IMR-90 (cell line): ENCODE measurements around the gene LYSMD4. TPM values are rescaled to one million over a fixed set of nuclear protein-coding genes. Genes with fewer than 3 reads are reported as not detected.

Experiments used
- ATAC-seq: fragments of 200-7000 bp; cut with Tn5 transposase; 2 replicates; pipeline ENCODE4 v1.9.1; 2020; ENCODE audit warnings: low read depth, mild to moderate bottlenecking, moderate library complexity
- BruUV-seq: library from RNA; stranded (reverse); fragments of 400-500 nt; replicated peaks from 2 replicates; lab custom pipeline; 2021; lab: Mats Ljungman, UMichigan
- CTCF ChIA-PET: fragments of 300-600 bp; formaldehyde crosslinking; extraction: SDS; loops from one replicate; lab custom pipeline; 2021; ENCODE audit warnings: antibody characterized with exemption; lab: Yijun Ruan, JAX
- POLR2A ChIA-PET: fragments of 300-600 bp; sonication (Branson Sonifier 250); formaldehyde crosslinking; loops from one replicate; lab custom pipeline; 2022; ENCODE audit warnings: antibody characterized with exemption; ENCODE audit not compliant: unreplicated experiment; lab: Charles Lee
- DNase-seq: peaks from one replicate; pipeline ENCODE4 v3.0.0; 2013
- H2AFZ ChIP-seq: replicated peaks from 2 replicates; pipeline ENCODE3; 2013; ENCODE audit warnings: low read length, mild to moderate bottlenecking; ENCODE audit not compliant: poor library complexity
- H2AK5ac ChIP-seq: 2 replicates; pipeline ENCODE4 v1.6.1; 2013; ENCODE audit warnings: low read depth, low read length, inconsistent platforms
- H2AK9ac ChIP-seq: replicated peaks from 2 replicates; pipeline ENCODE3; 2013; ENCODE audit warnings: mild to moderate bottlenecking, low read depth, low read length, moderate library complexity; ENCODE audit not compliant: poor library complexity
- H2BK120ac ChIP-seq: 2 replicates; pipeline ENCODE4 v1.6.1; 2013; ENCODE audit warnings: low read depth, low read length, inconsistent platforms
- H2BK15ac ChIP-seq: 3 replicates; pipeline ENCODE4 v1.6.1; 2013; ENCODE audit warnings: low read depth, low read length, inconsistent platforms
- H2BK20ac ChIP-seq: 2 replicates; pipeline ENCODE4 v1.6.1; 2013; ENCODE audit warnings: low read depth, mild to moderate bottlenecking, inconsistent platforms, low read length, moderate library complexity
- H2BK5ac ChIP-seq: 2 replicates; pipeline ENCODE4 v1.6.1; 2013; ENCODE audit warnings: mild to moderate bottlenecking, low read depth, low read length, inconsistent platforms; ENCODE audit not compliant: poor library complexity, severe bottlenecking
- H3K14ac ChIP-seq: replicated peaks from 2 replicates; pipeline ENCODE4 v1.6.1; 2013; ENCODE audit warnings: low read depth, low read length, inconsistent platforms
- H3K18ac ChIP-seq: 2 replicates; pipeline ENCODE4 v1.6.1; 2013; ENCODE audit warnings: low read depth, low read length, control low read depth
- H3K23ac ChIP-seq: 2 replicates; pipeline ENCODE4 v1.6.1; 2013; ENCODE audit warnings: low read depth, low read length, inconsistent platforms
- H3K27ac ChIP-seq: 2 replicates; pipeline ENCODE4 v1.5.1; 2013; ENCODE audit warnings: mild to moderate bottlenecking, control low read depth, low read length; ENCODE audit not compliant: insufficient read depth
- H3K27me3 ChIP-seq: 2 replicates; pipeline ENCODE4 v1.6.1; 2013; ENCODE audit warnings: low read length; ENCODE audit not compliant: control insufficient read depth, insufficient read depth
- H3K36me3 ChIP-seq: 2 replicates; pipeline ENCODE4 v1.6.1; 2013; ENCODE audit warnings: low read length, mixed read lengths; ENCODE audit not compliant: control insufficient read depth, insufficient read depth
- H3K4ac ChIP-seq: 2 replicates; pipeline ENCODE4 v1.6.1; 2013; ENCODE audit warnings: low read depth, low read length, inconsistent platforms
- H3K4me1 ChIP-seq: 2 replicates; pipeline ENCODE4 v1.6.1; 2013; ENCODE audit warnings: low read length, mixed read lengths; ENCODE audit not compliant: control insufficient read depth, insufficient read depth
- H3K4me2 ChIP-seq: 2 replicates; pipeline ENCODE4 v1.6.1; 2013; ENCODE audit warnings: low read depth, mild to moderate bottlenecking, control low read depth, low read length, moderate library complexity
- H3K4me3 ChIP-seq: 2 replicates; pipeline ENCODE4 v1.5.1; 2013; ENCODE audit warnings: low read depth, mild to moderate bottlenecking, control low read depth, low read length, moderate library complexity; ENCODE audit not compliant: insufficient read depth
- H3K56ac ChIP-seq: 2 replicates; pipeline ENCODE4 v1.6.1; 2013; ENCODE audit warnings: low read length, inconsistent platforms; ENCODE audit not compliant: insufficient read depth; ENCODE audit errors: extremely low read depth
- H3K79me1 ChIP-seq, 2 experiments: 2 replicates each; pipeline ENCODE4 v1.6.1; 2013; ENCODE audit warnings: low read length in 2 of 2, inconsistent platforms in 1 of 2, low read depth in 1 of 2
- H3K9ac ChIP-seq: 2 replicates; pipeline ENCODE4 v1.6.1; 2013; ENCODE audit warnings: low read depth, low read length, control low read depth
- H3K9me1 ChIP-seq: 2 replicates; pipeline ENCODE4 v1.6.1; 2013; ENCODE audit warnings: low read length, inconsistent platforms; ENCODE audit not compliant: insufficient read depth
- H3K9me3 ChIP-seq: 2 replicates; pipeline ENCODE4 v1.6.1; 2013; ENCODE audit warnings: low read length; ENCODE audit not compliant: control insufficient read depth, insufficient read depth
- H4K20me1 ChIP-seq: 2 replicates; pipeline ENCODE4 v1.6.1; 2013; ENCODE audit warnings: low read length, inconsistent platforms; ENCODE audit not compliant: insufficient read depth
- H4K5ac ChIP-seq: 2 replicates; pipeline ENCODE4 v1.6.1; 2013; ENCODE audit warnings: mild to moderate bottlenecking, low read depth, low read length, control low read depth
- H4K8ac ChIP-seq, 2 experiments: 2 replicates each; pipeline ENCODE4 v1.6.1; 2013; ENCODE audit warnings: low read depth in 2 of 2, low read length in 2 of 2, control low read depth in 1 of 2, inconsistent platforms in 1 of 2
- H4K91ac ChIP-seq: 2 replicates; pipeline ENCODE4 v1.6.1; 2013; ENCODE audit warnings: low read depth, low read length, inconsistent platforms; ENCODE audit not compliant: insufficient read depth
- CEBPB ChIP-seq: IDR thresholded peaks from 2 replicates; pipeline ENCODE4 v1.6.1; 2012; ENCODE audit warnings: low read depth, low read length, improper control_type of control experiment
- CHD1 ChIP-seq: IDR thresholded peaks from 2 replicates; pipeline ENCODE4 v1.6.1; 2012; ENCODE audit warnings: low read depth, low read length, improper control_type of control experiment
- MAFK ChIP-seq: IDR thresholded peaks from 2 replicates; pipeline ENCODE4 v1.6.1; 2012; ENCODE audit warnings: low read depth, low read length, improper control_type of control experiment
- MXI1 ChIP-seq: IDR thresholded peaks from 2 replicates; pipeline ENCODE4 v1.6.1; 2012; ENCODE audit warnings: low read depth, mild to moderate bottlenecking, low read length, moderate library complexity, borderline replicate concordance
- POLR2A ChIP-seq: IDR thresholded peaks from 2 replicates; pipeline ENCODE4 v1.6.1; 2012; ENCODE audit warnings: mild to moderate bottlenecking, low read depth, low read length
- RAD21 ChIP-seq: IDR thresholded peaks from 2 replicates; pipeline ENCODE4 v1.6.1; 2012; ENCODE audit warnings: low read length, improper control_type of control experiment
- RCOR1 ChIP-seq: IDR thresholded peaks from 2 replicates; pipeline ENCODE4 v1.6.1; 2012; ENCODE audit warnings: mild to moderate bottlenecking, low read length, improper control_type of control experiment; ENCODE audit not compliant: insufficient replicate concordance
- WGBS, 2 experiments: methylation state at CpG; one replicate each; pipeline versions ENCODE4 v1.1.5 to v1.1.7; 2013; ENCODE audit warnings: missing lambda C conversion rate in 2 of 2; ENCODE audit not compliant: insufficient read length in 1 of 2; ENCODE audit errors: extremely low coverage in 2 of 2; 5-methylcytosine and 5-hydroxymethylcytosine counted together
- dilution Hi-C: fragments of 300-500 bp; cut with HindIII; formaldehyde crosslinking; loops from one replicate; pipeline ENCODE4 v1.14.3; 2018; ENCODE audit warnings: low sequenced_read_pairs; ENCODE audit not compliant: unreplicated experiment
- in situ Hi-C: fragments of 300-500 bp; cut with MboI; formaldehyde crosslinking; loops from 3 replicates; pipeline ENCODE4 v1.14.3; 2019; ENCODE audit warnings: low sequenced_read_pairs, inconsistent platforms, mixed read lengths
- intact Hi-C: fragments of 100-400 bp; cut with micrococcal nuclease; formaldehyde crosslinking; loops from 2 replicates; pipeline ENCODE4 v1.10.0; 2022
- polyA plus RNA-seq, 3 experiments: library from polyadenylated mRNA; depleted of rRNA; stranded (reverse); fragments of >200 nt; gene quantifications; 2 replicates each; pipeline ENCODE4 v1.2.3, GENCODE V29; 2012; ENCODE audit warnings: low replicate concordance in 1 of 3
- total RNA-seq: library from RNA; depleted of rRNA; stranded (reverse); fragments of >200 nt; gene quantifications from 2 replicates; pipeline ENCODE4 v1.2.3, GENCODE V29; 2012
- TF ChIP-seq, protein P1 (sequence below): fragments of 150-350 bp; IDR thresholded peaks from 2 replicates; pipeline ENCODE4 v1.6.1; 2017; ENCODE audit warnings: mild to moderate bottlenecking, antibody characterized with exemption, low read length, low read depth

The LYSMD4 gene
- total and polyA plus RNA-seq, 2 of the 4 experiments (the other 2 are of a cell fraction), result 4.5 to 5.0 TPM

DNA sequence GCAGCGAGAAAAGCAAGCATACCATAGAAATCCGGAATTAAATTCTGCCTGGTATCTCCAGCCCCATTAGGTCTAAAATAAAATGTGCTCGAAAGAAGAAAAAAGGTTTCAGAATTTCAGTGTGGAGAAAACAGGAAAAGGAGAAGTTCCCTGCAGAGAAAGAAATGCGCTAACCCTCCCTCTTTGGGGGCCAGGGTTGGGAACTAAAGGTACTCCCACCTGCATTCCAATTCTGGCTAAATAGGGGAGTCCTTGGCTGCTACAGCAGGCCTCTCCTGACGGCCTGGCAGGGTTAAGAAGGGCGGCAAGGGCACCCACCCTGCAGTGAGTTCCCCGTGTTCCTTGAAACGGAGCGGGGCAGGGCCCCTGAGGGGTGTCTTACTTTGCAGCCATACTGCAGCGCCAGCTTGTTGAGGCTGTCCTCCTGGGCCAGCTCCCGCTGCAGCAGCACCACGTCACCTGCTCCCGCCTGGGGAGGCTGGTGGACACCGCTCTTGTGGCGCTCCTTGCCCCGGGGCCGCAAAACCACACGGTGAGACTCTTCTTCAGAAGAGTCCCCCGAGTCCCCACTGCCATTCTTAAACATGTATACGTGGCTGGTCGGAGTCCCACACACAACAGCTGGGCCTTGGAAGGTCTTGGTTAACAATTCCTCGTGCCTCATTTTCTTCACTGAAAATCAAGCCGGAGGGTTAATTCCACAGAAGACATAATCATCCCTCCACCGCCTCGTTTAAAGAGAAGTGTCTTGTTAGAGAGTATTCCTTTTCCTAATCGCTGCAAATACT lies 1.7 kb downstream of the LYSMD4 start:
- no TSS peak for BruUV-seq
- ATAC-seq (no peak), DNase-seq (no peak)
- CTCF ChIA-PET, result interaction anchor here (1.2 to 1.7 kb wide), 2 partner anchors 25 to 28 kb away, joined by 5 to 6 read pairs; no protein-coding TSS in a partner anchor
- no peak overlapping the region for H4K91ac ChIP-seq
- H3K4me2 ChIP-seq, result peak overlapping the region; percentile 90
- TF ChIP-seq MXI1 (no peak), RAD21 (no peak), CHD1 (no peak), CEBPB (no peak), MAFK (no peak), POLR2A (no peak), RCOR1 (no peak)
- TF ChIP-seq, protein P1, sequence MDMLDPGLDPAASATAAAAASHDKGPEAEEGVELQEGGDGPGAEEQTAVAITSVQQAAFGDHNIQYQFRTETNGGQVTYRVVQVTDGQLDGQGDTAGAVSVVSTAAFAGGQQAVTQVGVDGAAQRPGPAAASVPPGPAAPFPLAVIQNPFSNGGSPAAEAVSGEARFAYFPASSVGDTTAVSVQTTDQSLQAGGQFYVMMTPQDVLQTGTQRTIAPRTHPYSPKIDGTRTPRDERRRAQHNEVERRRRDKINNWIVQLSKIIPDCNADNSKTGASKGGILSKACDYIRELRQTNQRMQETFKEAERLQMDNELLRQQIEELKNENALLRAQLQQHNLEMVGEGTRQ, result no peak
- peak overlapping the region; percentile 74 for H3K23ac ChIP-seq
- H3K4me3 ChIP-seq, result peak overlapping the region; percentile 90; the same call in 1 of the 2 replicates
- no peak overlapping the region for H2BK120ac ChIP-seq
- no peak overlapping the region for H2BK15ac ChIP-seq
- no peak overlapping the region for H4K5ac ChIP-seq
- H3K4ac ChIP-seq, result no peak overlapping the region
- no peak overlapping the region for H3K27ac ChIP-seq
- H3K36me3 ChIP-seq, result peaks cover 7% of the 10 kb centered on the region; the same call in 1 of the 2 replicates
- H2BK5ac ChIP-seq, result no peak overlapping the region
- POLR2A ChIA-PET, result interaction anchor here (0.6 kb wide), 1 partner anchor 389 kb away, joined by 3 read pairs; no protein-coding TSS in a partner anchor
- no peak overlapping the region for H3K18ac ChIP-seq
- no peaks in the 10 kb centered on the region for H3K9me1 ChIP-seq
- no peaks in the 10 kb centered on the region for H3K9me3 ChIP-seq
- H2BK20ac ChIP-seq, result no peak overlapping the region
- H2AFZ ChIP-seq, result no peak overlapping the region
- H3K4me1 ChIP-seq, result peaks cover 4% of the 10 kb centered on the region
- peaks cover 0 to 14% of the 10 kb centered on the region in 2 experiments; a peak in 3 of 4 replicates for H3K79me1 ChIP-seq
- intact Hi-C loops, result loop anchor here (5.0 kb wide), 1 partner anchor 629 kb away; no protein-coding TSS in a partner anchor
- no peaks in the 10 kb centered on the region for H4K20me1 ChIP-seq
- H3K56ac ChIP-seq, result no peak overlapping the region
- H4K8ac ChIP-seq, result no peak overlapping the region
- no peak overlapping the region for H3K14ac ChIP-seq
- WGBS, 2 experiments, result 67% methylated on average over 10 of the region's 26 CpGs; no CpG with 5 or more reads in 1 of the 2 experiments
- dilution Hi-C loops, result no loop called here
- in situ Hi-C loops, result loop anchor here (25.0 kb wide), 1 partner anchor 619 kb away; the partner anchor contains the start of gene SYNM
- H3K27me3 ChIP-seq, result no peaks in the 10 kb centered on the region
- H2AK5ac ChIP-seq, result no peak overlapping the region
- H3K9ac ChIP-seq, result no peak overlapping the region
- H2AK9ac ChIP-seq, result no peak overlapping the region
